Common myeloid progenitor, CD34-positive (primary cell): ENCODE results near the gene OTOG.

ENCODE experiments used
- CTCF ChIA-PET: fragments of 350-600 bp; sonication (Branson Sonifier 250); formaldehyde crosslinking; loops from one replicate; lab custom pipeline; 2021; ENCODE audit warnings: antibody characterized with exemption; lab: Charles Lee
- POLR2A ChIA-PET: fragments of 350-600 bp; sonication (Branson Sonifier 250); formaldehyde crosslinking; loops from one replicate; lab custom pipeline; 2021; ENCODE audit warnings: antibody characterized with exemption; lab: Charles Lee
- DNase-seq, 3 donors: peaks; one replicate each; pipeline versions ENCODE4 v3.0.0 to v3.0.0-alpha.2; 2013
- H3K27ac ChIP-seq, 2 experiments: 1 replicate in 1 of 2; 2 replicates in 1 of 2; pipeline ENCODE4 v1.7.0; 2013; ENCODE audit warnings: inconsistent platforms in 2 of 2, low read length in 2 of 2, mild to moderate bottlenecking in 2 of 2, low read depth in 1 of 2, moderate library complexity in 1 of 2; ENCODE audit not compliant: severe bottlenecking in 2 of 2, insufficient read depth in 1 of 2, poor library complexity in 1 of 2
- H3K27me3 ChIP-seq, 5 experiments: replicated peaks in 2 of 5; 1 replicate in 3 of 5; 2 replicates in 2 of 5; pipeline versions ENCODE4 v1.6.1 to v1.7.0; 2013; ENCODE audit warnings: low read length in 4 of 5, mild to moderate bottlenecking in 2 of 5, moderate library complexity in 2 of 5, inconsistent platforms in 1 of 5; ENCODE audit not compliant: insufficient read depth in 5 of 5, control insufficient read depth in 4 of 5
- H3K36me3 ChIP-seq, 4 experiments: 1 replicate in 2 of 4; 2 replicates in 2 of 4; pipeline versions ENCODE4 v1.6.1 to v1.7.0; 2013; ENCODE audit warnings: low read length in 3 of 4, control low read depth in 1 of 4, mild to moderate bottlenecking in 1 of 4; ENCODE audit not compliant: control insufficient read depth in 4 of 4, insufficient read depth in 4 of 4
- H3K4me1 ChIP-seq, 4 experiments: 1 replicate in 3 of 4; 2 replicates in 1 of 4; pipeline versions ENCODE4 v1.6.1 to v1.7.1; 2013; ENCODE audit warnings: low read length in 3 of 4, mild to moderate bottlenecking in 3 of 4, control low read depth in 1 of 4, inconsistent platforms in 1 of 4, moderate library complexity in 1 of 4; ENCODE audit not compliant: control insufficient read depth in 4 of 4, insufficient read depth in 4 of 4; ENCODE audit errors: control extremely low read depth in 1 of 4
- H3K4me3 ChIP-seq, 7 experiments: 1 replicate in 4 of 7; 2 replicates in 3 of 7; pipeline versions ENCODE4 v1.5.1 to v1.7.0; 2013; ENCODE audit warnings: mild to moderate bottlenecking in 7 of 7, low read length in 6 of 7, moderate library complexity in 6 of 7, inconsistent platforms in 2 of 7, low read depth in 2 of 7, control low read depth in 1 of 7; ENCODE audit not compliant: insufficient read depth in 4 of 7, control insufficient read depth in 1 of 7; ENCODE audit errors: extremely low read depth in 1 of 7
- H3K9me3 ChIP-seq, 5 experiments: 1 replicate in 4 of 5; 2 replicates in 1 of 5; pipeline versions ENCODE4 v1.6.1 to v1.7.1; 2013; ENCODE audit warnings: low read length in 4 of 5, mild to moderate bottlenecking in 2 of 5, inconsistent platforms in 1 of 5, low read depth in 1 of 5, moderate library complexity in 1 of 5; ENCODE audit not compliant: control insufficient read depth in 4 of 5, insufficient read depth in 2 of 5; ENCODE audit errors: control extremely low read depth in 1 of 5
- WGBS: methylation state at CpG from one replicate; pipeline ENCODE4 v1.1.5; 2013; ENCODE audit not compliant: insufficient coverage; 5-methylcytosine and 5-hydroxymethylcytosine counted together

The OTOG gene

GRCh38 chr11:17588721-17589120 is 41.7 kb downstream of the OTOG start:
- no peak overlapping the region for H3K4me3 ChIP-seq
- WGBS = 86% methylated on average over 4 of the region's 4 CpGs
- CTCF ChIA-PET = interaction anchor here (0.8 kb wide), 1 partner anchor 512 kb away, joined by 3 read pairs; no protein-coding TSS in a partner anchor

DNA sequence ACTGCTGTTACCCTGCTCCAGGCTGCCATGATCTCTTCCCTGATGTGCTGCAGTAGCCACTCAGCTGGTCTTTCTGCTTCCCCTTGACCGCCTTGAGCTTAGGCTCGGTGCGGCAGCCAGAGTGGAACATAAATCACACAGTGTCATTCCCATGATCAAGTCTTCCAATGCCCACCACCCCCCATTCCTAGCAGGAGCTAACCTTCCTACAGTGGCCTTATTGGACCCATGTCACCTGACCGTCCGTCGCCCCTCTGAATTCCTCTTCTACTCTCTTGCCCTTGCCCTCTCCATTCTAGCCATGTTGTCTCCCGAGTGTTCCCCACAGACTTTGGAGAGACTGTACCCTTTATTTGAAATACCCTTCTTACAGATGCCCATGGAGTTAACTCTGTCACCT is 43.4 kb downstream of the OTOG start:
- peaks cover 0 to 25% (median 8%) of the 10 kb centered on the region in 5 experiments for H3K27me3 ChIP-seq
- POLR2A ChIA-PET = no interaction called here
- H3K4me1 ChIP-seq = no peaks in the 10 kb centered on the region

More at GRCh38 chr11:17588721-17589120, 41.7 kb downstream of the OTOG start:
- DNase-seq = no peak
- H3K27ac ChIP-seq = no peak overlapping the region
- no peaks in the 10 kb centered on the region for H3K4me1 ChIP-seq
- peaks cover 0 to 3% (median 0%) of the 10 kb centered on the region in 5 experiments for H3K9me3 ChIP-seq
- POLR2A ChIA-PET = no interaction called here
- no peaks in the 10 kb centered on the region for H3K36me3 ChIP-seq
- H3K27me3 ChIP-seq = peaks cover 0 to 23% (median 8%) of the 10 kb centered on the region in 5 experiments

DNA sequence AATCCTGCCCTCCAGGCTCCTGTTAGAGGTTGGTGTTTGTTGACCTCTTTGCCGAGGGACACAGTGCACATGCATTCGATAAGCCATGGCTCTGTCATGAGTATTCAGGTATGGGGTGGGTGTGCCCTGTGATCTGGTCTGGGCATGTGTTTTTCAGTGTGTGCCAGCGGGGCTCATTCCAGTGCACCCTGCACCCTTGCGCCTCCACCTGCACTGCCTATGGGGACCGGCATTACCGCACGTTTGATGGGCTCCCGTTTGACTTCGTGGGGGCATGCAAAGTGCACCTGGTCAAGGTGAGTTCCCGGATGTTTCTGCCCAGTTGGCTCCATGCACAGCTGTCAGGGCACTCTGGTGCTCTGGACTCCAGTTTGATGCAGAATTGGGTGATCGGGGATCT is 44.2 kb downstream of the OTOG start:
- DNase-seq = no peak
- WGBS = 93% methylated on average over 10 of the region's 11 CpGs
- CTCF ChIA-PET = no interaction called here
- H3K27ac ChIP-seq = no peak overlapping the region
- H3K9me3 ChIP-seq = peaks cover 0 to 4% (median 0%) of the 10 kb centered on the region in 5 experiments
- no peaks in the 10 kb centered on the region for H3K4me1 ChIP-seq
- no peak overlapping the region for H3K4me3 ChIP-seq
- H3K27me3 ChIP-seq = peaks cover 0 to 26% (median 8%) of the 10 kb centered on the region in 5 experiments
- POLR2A ChIA-PET = no interaction called here
- no peaks in the 10 kb centered on the region for H3K36me3 ChIP-seq

More for the DNA sequence above, 43.4 kb downstream of the OTOG start:
- no peak overlapping the region for H3K4me3 ChIP-seq
- DNase-seq = no peak
- H3K36me3 ChIP-seq = no peaks in the 10 kb centered on the region
- 95% methylated on average over 7 of the region's 7 CpGs for WGBS
- CTCF ChIA-PET = no interaction called here
- H3K27ac ChIP-seq = no peak overlapping the region
- peaks cover 0 to 4% (median 0%) of the 10 kb centered on the region in 5 experiments for H3K9me3 ChIP-seq

- Histone ChIP-seq H3K36me3 (no peaks in the 10 kb centered on the region), H3K4me1 (no peaks in the 10 kb centered on the region), H3K27ac (no peak overlapping the region), H3K4me3 (no peak overlapping the region), H3K27me3 (peaks cover 0 to 25% (median 2%) of the 10 kb centered on the region in 5 experiments), H3K9me3 (peaks cover 0 to 4% (median 0%) of the 10 kb centered on the region in 5 experiments)
- WGBS = 91% methylated on average over 9 of the region's 9 CpGs
- ChIA-PET POLR2A (no interaction called here), CTCF (no interaction called here)
- DNase-seq = no peak
Observed at GRCh38 chr11:17593466-17594245, 46.6 kb downstream of the OTOG start.

GRCh38 chr11:17594686-17595192 is 47.7 kb downstream of the OTOG start:
- ChIA-PET POLR2A (no interaction called here), CTCF (no interaction called here)
- Histone ChIP-seq H3K36me3 (no peaks in the 10 kb centered on the region), H3K4me3 (no peak overlapping the region), H3K4me1 (no peaks in the 10 kb centered on the region), H3K27ac (no peak overlapping the region), H3K27me3 (peaks cover 0 to 18% (median 2%) of the 10 kb centered on the region in 5 experiments), H3K9me3 (peaks cover 0 to 4% (median 0%) of the 10 kb centered on the region in 5 experiments)
- DNase-seq = no peak
- WGBS = 92% methylated on average over 5 of the region's 5 CpGs

DNA sequence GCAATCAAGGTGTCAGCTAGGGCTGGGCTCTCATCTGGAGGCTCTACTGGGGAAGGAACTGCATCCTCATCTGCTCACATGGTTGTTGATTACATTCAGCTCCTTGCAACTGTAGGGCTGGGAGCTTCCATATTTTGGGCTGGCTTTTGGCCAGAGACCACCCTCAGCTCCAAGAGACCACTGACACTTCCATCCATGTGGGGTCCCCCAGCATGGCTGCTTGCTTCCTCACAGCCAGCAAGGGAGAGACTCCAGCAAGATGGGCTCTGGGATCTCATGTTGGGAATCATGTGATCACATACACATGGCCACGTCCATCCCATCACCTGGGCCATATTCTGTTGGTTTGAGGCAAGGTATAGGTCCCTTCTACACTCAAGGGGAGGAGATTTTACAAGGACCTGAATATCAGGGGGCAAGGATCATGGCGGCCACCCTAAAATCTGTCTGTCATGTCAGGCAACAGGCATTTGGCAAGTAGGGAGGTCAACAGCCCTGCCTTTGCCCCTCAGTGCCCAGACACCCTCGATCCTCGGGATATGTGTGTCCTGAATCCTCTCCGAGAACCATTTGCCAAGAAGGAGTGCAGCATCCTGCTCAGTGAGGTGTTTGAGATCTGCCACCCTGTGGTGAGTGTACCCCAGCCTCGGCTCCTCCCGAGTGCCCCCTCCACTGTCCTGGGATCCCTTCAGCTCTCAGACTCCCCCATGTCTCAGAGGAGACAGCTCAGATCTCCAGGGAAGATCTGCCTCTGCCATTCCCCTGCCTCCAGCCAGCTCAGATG is 48.7 kb downstream of the OTOG start:
- POLR2A ChIA-PET = no interaction called here

More for the DNA sequence above, 48.7 kb downstream of the OTOG start:
- Histone ChIP-seq H3K4me1 (no peaks in the 10 kb centered on the region), H3K4me3 (no peak overlapping the region), H3K27me3 (peaks cover 0 to 11% (median 2%) of the 10 kb centered on the region in 5 experiments), H3K9me3 (peaks cover 0 to 4% (median 0%) of the 10 kb centered on the region in 5 experiments), H3K36me3 (no peaks in the 10 kb centered on the region), H3K27ac (no peak overlapping the region)
- CTCF ChIA-PET = interaction anchor here (1.3 kb wide), 1 partner anchor 15 kb away, joined by 3 read pairs; no protein-coding TSS in a partner anchor
- 93% methylated on average over 7 of the region's 7 CpGs for WGBS
- no peak for DNase-seq
